HL-60 (cell line): ENCODE measurements around the gene EEPD1.

Experiments
- GABPA ChIP-seq: IDR thresholded peaks from 2 replicates; pipeline ENCODE4 v1.6.1; 2012; ENCODE audit warnings: low read depth
- POLR2AphosphoS5 ChIP-seq: IDR thresholded peaks from 2 replicates; pipeline ENCODE4 v1.6.1; 2012; ENCODE audit warnings: low read depth
- SPI1 ChIP-seq: IDR thresholded peaks from 2 replicates; pipeline ENCODE4 v1.6.1; 2012; ENCODE audit warnings: low read depth, mild to moderate bottlenecking, borderline replicate concordance
- TF ChIP-seq, protein P1 (sequence below): IDR thresholded peaks from one replicate; pipeline ENCODE4 v1.5.1; 2011; ENCODE audit warnings: low read length, control low read depth, inconsistent platforms; ENCODE audit not compliant: insufficient read depth
- TF ChIP-seq, protein P2 (sequence below): IDR thresholded peaks from 2 replicates; pipeline ENCODE4 v1.6.1; 2012; ENCODE audit warnings: low read depth; ENCODE audit not compliant: insufficient replicate concordance

DNA sequence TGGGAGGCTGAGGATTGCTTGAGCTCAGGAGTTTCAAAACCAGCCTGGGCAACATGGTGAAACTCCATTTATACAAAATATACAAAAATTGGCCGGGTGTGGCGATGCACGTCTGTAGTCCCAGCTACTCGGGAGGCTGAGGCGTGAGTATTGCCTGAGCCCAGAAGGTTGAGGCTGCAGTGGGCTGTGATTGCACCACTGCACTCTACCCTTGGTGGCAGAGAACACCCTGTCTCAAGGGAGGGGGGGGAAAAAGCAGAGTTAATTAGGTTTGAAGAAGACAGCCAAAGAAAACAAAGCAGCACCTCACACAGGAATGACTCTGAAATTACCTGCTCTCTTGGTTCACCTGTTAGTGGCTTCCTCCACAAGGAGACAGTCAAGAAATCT lies 110.0 kb downstream of the EEPD1 start:
- TF ChIP-seq, protein P1, sequence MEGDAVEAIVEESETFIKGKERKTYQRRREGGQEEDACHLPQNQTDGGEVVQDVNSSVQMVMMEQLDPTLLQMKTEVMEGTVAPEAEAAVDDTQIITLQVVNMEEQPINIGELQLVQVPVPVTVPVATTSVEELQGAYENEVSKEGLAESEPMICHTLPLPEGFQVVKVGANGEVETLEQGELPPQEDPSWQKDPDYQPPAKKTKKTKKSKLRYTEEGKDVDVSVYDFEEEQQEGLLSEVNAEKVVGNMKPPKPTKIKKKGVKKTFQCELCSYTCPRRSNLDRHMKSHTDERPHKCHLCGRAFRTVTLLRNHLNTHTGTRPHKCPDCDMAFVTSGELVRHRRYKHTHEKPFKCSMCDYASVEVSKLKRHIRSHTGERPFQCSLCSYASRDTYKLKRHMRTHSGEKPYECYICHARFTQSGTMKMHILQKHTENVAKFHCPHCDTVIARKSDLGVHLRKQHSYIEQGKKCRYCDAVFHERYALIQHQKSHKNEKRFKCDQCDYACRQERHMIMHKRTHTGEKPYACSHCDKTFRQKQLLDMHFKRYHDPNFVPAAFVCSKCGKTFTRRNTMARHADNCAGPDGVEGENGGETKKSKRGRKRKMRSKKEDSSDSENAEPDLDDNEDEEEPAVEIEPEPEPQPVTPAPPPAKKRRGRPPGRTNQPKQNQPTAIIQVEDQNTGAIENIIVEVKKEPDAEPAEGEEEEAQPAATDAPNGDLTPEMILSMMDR, result no peak
- TF ChIP-seq POLR2AphosphoS5 (no peak), GABPA (no peak), SPI1 (no peak)
- TF ChIP-seq, protein P2, sequence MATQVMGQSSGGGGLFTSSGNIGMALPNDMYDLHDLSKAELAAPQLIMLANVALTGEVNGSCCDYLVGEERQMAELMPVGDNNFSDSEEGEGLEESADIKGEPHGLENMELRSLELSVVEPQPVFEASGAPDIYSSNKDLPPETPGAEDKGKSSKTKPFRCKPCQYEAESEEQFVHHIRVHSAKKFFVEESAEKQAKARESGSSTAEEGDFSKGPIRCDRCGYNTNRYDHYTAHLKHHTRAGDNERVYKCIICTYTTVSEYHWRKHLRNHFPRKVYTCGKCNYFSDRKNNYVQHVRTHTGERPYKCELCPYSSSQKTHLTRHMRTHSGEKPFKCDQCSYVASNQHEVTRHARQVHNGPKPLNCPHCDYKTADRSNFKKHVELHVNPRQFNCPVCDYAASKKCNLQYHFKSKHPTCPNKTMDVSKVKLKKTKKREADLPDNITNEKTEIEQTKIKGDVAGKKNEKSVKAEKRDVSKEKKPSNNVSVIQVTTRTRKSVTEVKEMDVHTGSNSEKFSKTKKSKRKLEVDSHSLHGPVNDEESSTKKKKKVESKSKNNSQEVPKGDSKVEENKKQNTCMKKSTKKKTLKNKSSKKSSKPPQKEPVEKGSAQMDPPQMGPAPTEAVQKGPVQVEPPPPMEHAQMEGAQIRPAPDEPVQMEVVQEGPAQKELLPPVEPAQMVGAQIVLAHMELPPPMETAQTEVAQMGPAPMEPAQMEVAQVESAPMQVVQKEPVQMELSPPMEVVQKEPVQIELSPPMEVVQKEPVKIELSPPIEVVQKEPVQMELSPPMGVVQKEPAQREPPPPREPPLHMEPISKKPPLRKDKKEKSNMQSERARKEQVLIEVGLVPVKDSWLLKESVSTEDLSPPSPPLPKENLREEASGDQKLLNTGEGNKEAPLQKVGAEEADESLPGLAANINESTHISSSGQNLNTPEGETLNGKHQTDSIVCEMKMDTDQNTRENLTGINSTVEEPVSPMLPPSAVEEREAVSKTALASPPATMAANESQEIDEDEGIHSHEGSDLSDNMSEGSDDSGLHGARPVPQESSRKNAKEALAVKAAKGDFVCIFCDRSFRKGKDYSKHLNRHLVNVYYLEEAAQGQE, result no peak
